ENCODE measurements around the gene MSI2.

The MSI2 gene

DNA sequence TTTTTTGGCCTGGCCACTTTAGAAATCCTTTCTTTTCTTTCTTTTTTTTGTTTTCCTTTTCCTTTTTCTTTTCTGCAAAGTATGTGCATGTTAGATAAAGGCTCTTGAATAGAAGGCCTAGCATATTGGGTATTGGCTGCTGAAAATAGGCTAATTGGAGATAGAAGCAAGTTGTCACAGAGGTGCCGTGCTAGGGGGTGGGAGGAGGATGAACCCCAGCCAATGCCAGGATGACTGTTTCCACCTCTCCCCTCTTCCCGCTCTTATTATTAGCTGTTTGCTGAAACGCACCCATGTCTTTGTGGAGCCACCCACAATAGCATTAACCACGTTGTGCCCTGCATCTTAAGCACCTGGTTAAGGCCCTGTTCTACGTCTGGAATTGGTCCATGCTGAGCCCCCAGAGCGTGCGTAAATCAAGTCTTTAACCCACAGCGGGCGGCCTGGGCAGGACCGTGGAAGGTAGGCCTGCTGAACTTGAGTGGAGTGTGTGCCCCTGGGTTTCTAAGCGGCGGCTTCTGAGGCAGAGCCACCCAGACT lies 123.6 kb downstream of the MSI2 start:
- in situ Hi-C loops (cut with HindIII; ENCODE audit: low pct_unique_long_range_greater_than_20kb, low sequenced_read_pairs): no loop called here
- no peak for DNase-seq (ENCODE audit: low read depth in 1 of 2, low spot score in 1 of 2)
- no peak for TF ChIP-seq JUND (IDR thresholded peaks at IDR 0.05; ENCODE audit: low read depth)

DNA sequence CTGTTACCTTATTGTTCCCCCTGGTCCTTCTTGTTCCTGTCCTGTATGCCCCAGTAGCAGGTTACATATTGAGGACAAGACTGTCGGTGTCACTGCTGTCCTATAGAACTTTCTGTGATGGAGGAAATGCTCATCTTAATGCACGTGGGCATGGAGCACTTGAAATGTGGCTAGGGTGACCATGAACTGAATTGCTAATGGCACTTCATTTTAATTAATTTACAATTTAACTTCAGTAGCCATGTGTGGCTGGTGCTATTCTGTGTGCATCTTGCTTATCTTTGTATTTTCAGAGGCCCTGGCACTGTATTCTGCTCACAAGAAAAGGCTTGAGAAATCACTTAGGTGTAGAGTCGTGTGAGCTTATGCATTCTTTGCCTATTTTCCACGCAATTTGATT lies 125.2 kb downstream of the MSI2 start:
- no peak for TF ChIP-seq JUND (IDR thresholded peaks at IDR 0.05; ENCODE audit: low read depth)
- in situ Hi-C loops (cut with HindIII; ENCODE audit: low pct_unique_long_range_greater_than_20kb, low sequenced_read_pairs): no loop called here
- no peak for DNase-seq (ENCODE audit: low read depth in 1 of 2, low spot score in 1 of 2)

GRCh38 chr17:57384219-57384618 lies 127.9 kb downstream of the MSI2 start:
- DNase-seq (ENCODE audit: low read depth in 1 of 2, low spot score in 1 of 2): no peak
- TF ChIP-seq JUND (IDR thresholded peaks at IDR 0.05; ENCODE audit: low read depth): no peak
- in situ Hi-C loops (cut with HindIII; ENCODE audit: low pct_unique_long_range_greater_than_20kb, low sequenced_read_pairs): no loop called here

DNA sequence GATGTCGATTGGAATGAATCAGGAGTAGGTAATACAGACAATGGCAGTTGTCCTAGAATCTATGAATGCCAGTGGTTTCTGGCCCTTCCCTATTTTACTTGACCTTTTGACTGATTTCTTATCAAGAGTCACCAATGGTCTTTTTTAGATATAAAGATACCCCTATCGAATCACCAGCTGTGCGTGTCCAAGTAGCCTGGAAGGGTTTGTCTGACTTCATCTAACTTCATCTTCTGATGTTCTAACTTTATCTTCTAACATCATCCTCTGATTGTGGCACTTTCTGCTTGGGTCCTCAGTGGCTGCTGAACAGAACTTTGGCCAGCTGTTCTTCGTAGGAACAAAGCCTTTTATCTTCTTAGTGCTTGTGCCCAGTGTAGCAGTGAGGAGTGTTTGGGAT lies 129.7 kb downstream of the MSI2 start:
- in situ Hi-C loops (cut with HindIII; ENCODE audit: low pct_unique_long_range_greater_than_20kb, low sequenced_read_pairs): no loop called here
- no peak for TF ChIP-seq JUND (IDR thresholded peaks at IDR 0.05; ENCODE audit: low read depth)
- no peak for DNase-seq (ENCODE audit: low read depth in 1 of 2, low spot score in 1 of 2)

DNA sequence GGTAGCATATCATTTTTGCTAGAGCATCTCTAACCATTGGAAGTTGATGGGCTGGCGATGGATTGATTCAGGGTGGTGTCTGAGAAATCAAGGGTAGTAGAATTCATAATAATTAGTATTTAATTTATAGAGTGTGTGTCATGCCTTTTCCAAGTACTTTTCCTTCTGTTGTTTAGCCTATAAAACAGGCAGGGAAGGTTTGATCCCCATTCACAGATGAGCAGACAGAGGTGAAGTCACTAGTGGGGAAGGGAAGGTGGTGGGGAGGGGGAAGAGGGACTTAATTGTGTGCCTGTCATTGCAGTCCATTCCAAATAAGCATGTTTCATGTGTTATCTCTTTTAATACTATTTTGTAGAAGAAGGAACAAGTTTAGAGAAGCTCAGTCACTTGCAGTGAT lies 131.3 kb downstream of the MSI2 start:
- TF ChIP-seq JUND (IDR thresholded peaks at IDR 0.05; ENCODE audit: low read depth): no peak
- no peak for DNase-seq (ENCODE audit: low read depth in 1 of 2, low spot score in 1 of 2)
- in situ Hi-C loops (cut with HindIII; ENCODE audit: low pct_unique_long_range_greater_than_20kb, low sequenced_read_pairs): no loop called here

DNA sequence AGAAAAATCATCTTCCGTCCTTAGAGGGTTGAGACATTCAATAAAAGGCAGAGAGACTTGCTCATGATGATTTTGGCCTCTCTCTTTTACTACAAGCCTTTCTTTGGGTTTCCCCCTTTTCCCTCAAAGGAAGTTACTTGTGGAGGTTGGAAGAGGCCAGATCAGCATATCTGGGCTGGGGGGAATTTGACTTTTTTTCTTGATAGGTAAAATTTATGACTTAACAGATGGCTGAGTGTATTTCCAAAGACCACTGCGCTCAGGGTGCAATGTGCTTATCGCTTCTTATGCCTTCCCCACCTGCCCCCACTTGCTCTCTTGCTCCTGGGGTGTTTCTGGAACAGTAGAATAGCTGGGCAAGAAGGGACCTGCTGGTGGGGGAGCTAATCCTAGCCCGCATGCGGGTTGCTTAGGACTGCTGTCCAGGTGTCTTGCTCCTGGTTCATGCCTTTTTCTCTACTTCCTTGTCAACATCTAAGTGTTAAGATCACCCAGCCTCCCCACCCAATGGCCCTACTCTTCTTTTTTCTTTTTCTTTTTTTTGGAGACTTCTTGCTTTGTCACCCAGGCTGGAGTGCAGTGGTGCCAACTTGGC lies 131.9 kb downstream of the MSI2 start:
- DNase-seq (ENCODE audit: low read depth in 1 of 2, low spot score in 1 of 2): no peak
- in situ Hi-C loops (cut with HindIII; ENCODE audit: low pct_unique_long_range_greater_than_20kb, low sequenced_read_pairs): no loop called here
- no peak for TF ChIP-seq JUND (IDR thresholded peaks at IDR 0.05; ENCODE audit: low read depth)

DNA sequence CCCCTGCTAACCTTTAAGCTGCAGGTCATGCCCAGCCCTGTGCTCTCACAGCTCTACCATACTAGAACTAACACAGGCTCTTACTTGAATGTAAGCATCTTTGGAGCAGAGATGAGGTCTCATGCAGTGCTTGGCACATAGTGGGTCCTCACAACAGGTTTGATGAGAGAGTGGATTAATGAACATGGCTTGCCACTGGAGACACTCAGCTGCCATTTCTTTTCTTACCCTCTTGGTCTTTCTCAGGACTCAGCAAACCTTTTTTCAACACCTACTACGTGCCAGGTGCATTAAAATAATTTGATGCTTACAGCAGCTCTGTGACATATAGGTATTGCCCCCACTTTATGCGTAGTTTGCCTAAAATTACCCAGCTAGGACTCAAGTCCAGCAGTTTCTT lies 133.2 kb downstream of the MSI2 start:
- in situ Hi-C loops (cut with HindIII; ENCODE audit: low pct_unique_long_range_greater_than_20kb, low sequenced_read_pairs): no loop called here
- no peak for DNase-seq (ENCODE audit: low read depth in 1 of 2, low spot score in 1 of 2)
- no peak for TF ChIP-seq JUND (IDR thresholded peaks at IDR 0.05; ENCODE audit: low read depth)

- in situ Hi-C loops (cut with HindIII; ENCODE audit: low pct_unique_long_range_greater_than_20kb, low sequenced_read_pairs): no loop called here
- TF ChIP-seq JUND (IDR thresholded peaks at IDR 0.05; ENCODE audit: low read depth): no peak
- peak in 1 of 2 experiments; percentile 27 for DNase-seq (ENCODE audit: low read depth in 1 of 2, low spot score in 1 of 2)
These were observed 134.9 kb downstream of the MSI2 start for GRCh38 chr17:57391076-57391825.

- in situ Hi-C loops (cut with HindIII; ENCODE audit: low pct_unique_long_range_greater_than_20kb, low sequenced_read_pairs): no loop called here
- no peak for DNase-seq (ENCODE audit: low read depth in 1 of 2, low spot score in 1 of 2)
- no peak for TF ChIP-seq JUND (IDR thresholded peaks at IDR 0.05; ENCODE audit: low read depth)
These were observed 135.6 kb downstream of the MSI2 start for GRCh38 chr17:57391857-57392471.

DNA sequence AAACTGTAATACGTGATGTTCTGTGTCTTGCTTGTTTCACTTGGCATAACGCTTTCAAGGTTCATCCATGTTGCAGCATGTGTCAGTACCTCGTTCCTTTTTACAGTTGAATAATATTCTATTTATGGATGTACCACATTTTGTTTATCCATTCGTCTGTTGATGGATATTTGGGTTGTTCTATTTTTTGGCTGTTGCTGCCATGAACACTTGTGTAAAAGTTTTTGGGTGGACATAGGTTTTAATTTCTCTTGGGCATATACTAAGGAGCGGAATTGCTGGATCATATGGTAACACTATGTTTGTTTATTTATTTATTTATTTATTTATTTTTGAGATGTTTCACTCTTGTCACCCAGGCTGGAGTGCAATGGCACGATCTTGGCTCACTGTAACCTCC lies 137.0 kb downstream of the MSI2 start:
- no peak for DNase-seq (ENCODE audit: low read depth in 1 of 2, low spot score in 1 of 2)
- in situ Hi-C loops (cut with HindIII; ENCODE audit: low pct_unique_long_range_greater_than_20kb, low sequenced_read_pairs): no loop called here
- TF ChIP-seq JUND (IDR thresholded peaks at IDR 0.05; ENCODE audit: low read depth): no peak

DNA sequence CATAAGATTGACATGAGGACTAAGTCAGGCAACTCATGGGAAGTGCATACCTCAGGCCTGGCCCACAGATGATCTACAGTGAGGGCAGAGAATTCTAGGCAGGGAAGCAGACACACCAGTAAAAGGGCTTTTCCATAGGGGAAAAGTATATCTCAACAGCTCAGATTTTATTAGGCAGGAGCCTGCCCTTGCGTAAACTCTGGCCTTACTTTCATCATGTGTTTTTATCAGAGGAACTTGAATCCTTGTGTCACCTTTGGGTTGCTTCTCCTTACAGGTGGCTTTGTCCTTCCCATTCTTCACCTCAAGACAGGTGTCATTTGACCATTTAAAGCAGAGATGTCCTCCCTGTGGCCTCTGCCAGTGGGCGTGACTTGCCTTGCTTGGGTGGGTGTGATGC lies 138.1 kb downstream of the MSI2 start:
- no peak for TF ChIP-seq JUND (IDR thresholded peaks at IDR 0.05; ENCODE audit: low read depth)
- in situ Hi-C loops (cut with HindIII; ENCODE audit: low pct_unique_long_range_greater_than_20kb, low sequenced_read_pairs): no loop called here
- no peak for DNase-seq (ENCODE audit: low read depth in 1 of 2, low spot score in 1 of 2)

- TF ChIP-seq JUND (IDR thresholded peaks at IDR 0.05; ENCODE audit: low read depth): no peak
- in situ Hi-C loops (cut with HindIII; ENCODE audit: low pct_unique_long_range_greater_than_20kb, low sequenced_read_pairs): no loop called here
- no peak for DNase-seq (ENCODE audit: low read depth in 1 of 2, low spot score in 1 of 2)
These were observed 139.5 kb downstream of the MSI2 start for GRCh38 chr17:57395721-57396321.

GRCh38 chr17:57396511-57396921 lies 140.2 kb downstream of the MSI2 start:
- TF ChIP-seq JUND (IDR thresholded peaks at IDR 0.05; ENCODE audit: low read depth): no peak
- DNase-seq (ENCODE audit: low read depth in 1 of 2, low spot score in 1 of 2): no peak
- in situ Hi-C loops (cut with HindIII; ENCODE audit: low pct_unique_long_range_greater_than_20kb, low sequenced_read_pairs): no loop called here
